Astrocyte (in vitro differentiated cells and primary cell): ENCODE results near the gene CENPB.

Experiments
- CTCF ChIP-seq: IDR thresholded peaks from 2 replicates; pipeline ENCODE4 v1.5.1; 2011; ENCODE audit warnings: low read depth, mild to moderate bottlenecking, inconsistent platforms, low read length, moderate library complexity; ENCODE audit not compliant: insufficient read depth
- EZH2 ChIP-seq: IDR thresholded peaks from 2 replicates; pipeline ENCODE4 v1.6.1; 2012; ENCODE audit warnings: mild to moderate bottlenecking, low read length, inconsistent platforms; ENCODE audit not compliant: insufficient read depth

- TF ChIP-seq CTCF (no peak), EZH2 (no peak)
Measured at GRCh38 chr20:3828798-3829197, 42.3 kb upstream of the CENPB start.
